GM19455 (cell line): ENCODE results near the gene ERAP2.
"Not testable (repeated sequence)": the region's sequence is repeated elsewhere in the genome, so short reads cannot be mapped to it uniquely, and the experiment has no call there.

Source experiments
- ATAC-seq: cut with Tn5 transposase; IDR thresholded peaks from one replicate; pipeline ENCODE4 v1.9.1; 2021; ENCODE audit not compliant: unreplicated experiment

The ERAP2 gene

GRCh38 chr5:96931037-96931436, 54.7 kb downstream of the ERAP2 start:
- not testable (repeated sequence) for ATAC-seq

GRCh38 chr5:96931605-96932004, 55.3 kb downstream of the ERAP2 start:
- no peak for ATAC-seq

- ATAC-seq = no peak
Observed at GRCh38 chr5:96932026-96932425, 55.7 kb downstream of the ERAP2 start.

GRCh38 chr5:96933764-96934707, 57.7 kb downstream of the ERAP2 start:
- no peak for ATAC-seq

- peak; percentile 69 for ATAC-seq
Observed at GRCh38 chr5:96934708-96935558, 58.6 kb downstream of the ERAP2 start.

- ATAC-seq = peak; percentile 57
Observed at GRCh38 chr5:96935559-96936430, 59.5 kb downstream of the ERAP2 start, which contains the start of gene LNPEP. Gene LNPEP (plus strand): TSS chr5:96936080. CDS start chr5:96936156, 76 bp downstream.

GRCh38 chr5:96936431-96937320, 60.4 kb downstream of the ERAP2 start:
- peak; percentile 28 for ATAC-seq

GRCh38 chr5:96940586-96940985, 64.3 kb downstream of the ERAP2 start:
- ATAC-seq = no peak

GRCh38 chr5:96941140-96941539, 64.8 kb downstream of the ERAP2 start:
- no peak for ATAC-seq

GRCh38 chr5:96942078-96942477, 65.8 kb downstream of the ERAP2 start:
- no peak for ATAC-seq

GRCh38 chr5:96942911-96943310, 66.6 kb downstream of the ERAP2 start:
- ATAC-seq = no peak

- ATAC-seq = no peak
Observed at GRCh38 chr5:96943799-96944198, 67.5 kb downstream of the ERAP2 start.

GRCh38 chr5:96945144-96945897, 69.0 kb downstream of the ERAP2 start:
- ATAC-seq = no peak

GRCh38 chr5:96946381-96946780, 70.1 kb downstream of the ERAP2 start:
- no peak for ATAC-seq

GRCh38 chr5:96952118-96952750, 75.9 kb downstream of the ERAP2 start:
- ATAC-seq = no peak

GRCh38 chr5:96952974-96953730, 76.9 kb downstream of the ERAP2 start:
- ATAC-seq = no peak

GRCh38 chr5:96957254-96958049, 81.2 kb downstream of the ERAP2 start:
- ATAC-seq = peak; percentile 53
